Sigmoid colon (tissue), 7 donors: ENCODE measurements around the gene KRT78. TPM values are rescaled to one million over a fixed set of nuclear protein-coding genes. Genes with fewer than 3 reads are reported as not detected.
"Not testable (repeated sequence)": the region's sequence is repeated elsewhere in the genome, so short reads cannot be mapped to it uniquely, and the experiment has no call there.

Experiments
- DNase-seq: peaks from one replicate; pipeline ENCODE4 v3.0.0-alpha.2; 2019
- H3K27ac ChIP-seq, 4 donors: fragments of 200-600 bp; sonication (generic); one replicate each; pipeline ENCODE4 v1.5.1; 2016 to 2019; ENCODE audit warnings: mild to moderate bottlenecking in 1 of 4
- H3K27me3 ChIP-seq, 3 donors: fragments of 200-600 bp; sonication (generic); one replicate each; pipeline ENCODE4 v1.5.1; 2019; ENCODE audit warnings: mild to moderate bottlenecking in 1 of 3
- H3K36me3 ChIP-seq, 4 donors: fragments of 200-600 bp; sonication (generic); one replicate each; pipeline ENCODE4 v1.5.1; 2016 to 2019
- H3K4me1 ChIP-seq, 4 donors: fragments of 200-600 bp; sonication (generic); one replicate each; pipeline ENCODE4 v1.5.1; 2017 to 2019
- H3K4me3 ChIP-seq, 4 donors: fragments of 200-600 bp; sonication (generic); one replicate each; pipeline ENCODE4 v1.5.1; 2017 to 2019; ENCODE audit warnings: mild to moderate bottlenecking in 2 of 4, moderate library complexity in 1 of 4
- H3K9me3 ChIP-seq, 4 donors: fragments of 200-600 bp in 3 of 4; sonication (generic) in 3 of 4; one replicate each; pipeline versions ENCODE4 v1.5.1 to v1.6.1; 2013 to 2019
- EP300 ChIP-seq, 4 donors: sonication (generic); formaldehyde crosslinking; IDR thresholded peaks; one replicate each; pipeline ENCODE4 v1.6.1; 2017; ENCODE audit warnings: antibody characterized with exemption in 4 of 4
- POLR2A ChIP-seq, 2 donors: fragments of 450-650 bp; IDR thresholded peaks; one replicate each; pipeline ENCODE4 v1.6.1; 2016; ENCODE audit warnings: antibody characterized with exemption in 2 of 2, mild to moderate bottlenecking in 2 of 2, moderate library complexity in 2 of 2
- POLR2AphosphoS5 ChIP-seq, 4 donors: sonication (generic); formaldehyde crosslinking; IDR thresholded peaks; one replicate each; pipeline ENCODE4 v1.6.1; 2017; ENCODE audit warnings: antibody characterized with exemption in 4 of 4
- whole genome bisulfite sequencing, 2 donors: extraction: QIAGEN DNeasy Blood & Tissue Kit; methylation state at CpG; one replicate each; pipeline ENCODE4 v1.1.7; 2013; 5-methylcytosine and 5-hydroxymethylcytosine counted together
- intact Hi-C: fragments of 100-400 bp; cut with DNase I; formaldehyde crosslinking; loops from one replicate; pipeline ENCODE4 v1.15.1; 2023
- polyA plus RNA-seq, 3 donors: library from polyadenylated mRNA; stranded (reverse); fragments of 200-250 nt; gene quantifications; one replicate each; pipeline ENCODE4 v1.2.3, GENCODE V29; 2013
- total RNA-seq, 4 donors: library from RNA; depleted of rRNA; stranded (reverse); fragments of >200 nt; gene quantifications; one replicate each; pipeline ENCODE4 v1.1.0, GENCODE V29; 2016
- TF ChIP-seq, protein P1 (sequence below), 4 experiments: fragments of 450-650 bp in 3 of 4; fragments of 200-600 bp in 1 of 4; IDR thresholded peaks; one replicate each; pipeline ENCODE4 v1.5.1; 2016 to 2019; ENCODE audit warnings: antibody characterized with exemption in 4 of 4, mild to moderate bottlenecking in 3 of 4, moderate library complexity in 2 of 4
- donor health status: healthy with polysubstance abuse.
- donor health status: Bipolar disorder and iron deficiency.
- donor health status: healthy.

KRT78 gene
- total and polyA plus RNA-seq, 7 donors, result 0.20 to 5.4 TPM; not detected in 5

DNA sequence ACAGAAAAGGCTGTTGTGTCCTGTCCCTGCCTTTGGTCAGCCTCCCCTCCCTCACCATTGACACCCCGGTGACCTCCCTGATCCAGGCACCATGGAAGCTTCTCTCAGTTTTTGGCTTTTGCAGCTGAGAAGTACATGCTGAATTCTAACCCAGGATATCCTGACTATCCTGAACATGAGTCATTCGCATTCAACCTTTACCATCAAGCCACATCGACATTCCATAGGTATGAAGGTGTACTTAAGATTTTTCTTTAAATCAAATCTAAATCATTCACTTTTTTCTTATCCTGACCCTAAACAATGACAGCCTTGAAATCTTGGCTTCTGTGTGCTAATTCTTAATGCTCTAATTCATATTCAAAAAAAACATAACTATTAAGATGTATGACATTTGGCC, 8.7 kb upstream of the KRT78 start:
- intact Hi-C loops, result no loop called here
- 94 to 96% methylated on average over 3 of the region's 3 CpGs for WGBS, 2 donors
- no peak for DNase-seq
- H3K27ac ChIP-seq, result no peak overlapping the region
- TF ChIP-seq POLR2AphosphoS5 (IDR thresholded peaks at IDR 0.05), result no peak
- no peak for TF ChIP-seq POLR2A (IDR thresholded peaks at IDR 0.05)
- no peaks in the 10 kb centered on the region for H3K36me3 ChIP-seq
- no peaks in the 10 kb centered on the region for H3K9me3 ChIP-seq
- H3K4me1 ChIP-seq, result peaks cover 0 to 7% (median 0%) of the 10 kb centered on the region in 4 donors
- no peaks in the 10 kb centered on the region for H3K27me3 ChIP-seq
- no peak overlapping the region for H3K4me3 ChIP-seq

DNA sequence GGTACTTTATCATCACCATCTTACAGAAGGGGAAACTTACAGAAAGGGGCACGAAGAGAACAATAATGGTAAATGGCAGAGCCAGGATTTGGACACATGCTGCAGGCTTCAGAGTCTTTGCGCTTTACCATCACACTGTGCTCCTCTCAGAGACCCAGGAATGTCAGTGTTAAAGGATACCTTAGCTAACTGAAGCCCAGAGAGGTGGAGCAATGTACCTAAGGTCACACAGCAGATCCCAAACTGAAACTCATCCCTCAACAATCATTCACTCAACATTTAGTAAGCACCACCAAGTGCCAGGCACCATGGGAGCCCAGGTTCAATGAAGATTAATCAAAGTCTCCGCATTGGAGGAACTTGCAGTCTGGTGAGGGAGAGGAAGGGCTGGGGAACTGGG, 8.0 kb upstream of the KRT78 start:
- intact Hi-C loops, result no loop called here
- TF ChIP-seq POLR2A (IDR thresholded peaks at IDR 0.05) (no peak), EP300 (IDR thresholded peaks at IDR 0.05) (no peak), POLR2AphosphoS5 (IDR thresholded peaks at IDR 0.05) (no peak)
- TF ChIP-seq, protein P1, sequence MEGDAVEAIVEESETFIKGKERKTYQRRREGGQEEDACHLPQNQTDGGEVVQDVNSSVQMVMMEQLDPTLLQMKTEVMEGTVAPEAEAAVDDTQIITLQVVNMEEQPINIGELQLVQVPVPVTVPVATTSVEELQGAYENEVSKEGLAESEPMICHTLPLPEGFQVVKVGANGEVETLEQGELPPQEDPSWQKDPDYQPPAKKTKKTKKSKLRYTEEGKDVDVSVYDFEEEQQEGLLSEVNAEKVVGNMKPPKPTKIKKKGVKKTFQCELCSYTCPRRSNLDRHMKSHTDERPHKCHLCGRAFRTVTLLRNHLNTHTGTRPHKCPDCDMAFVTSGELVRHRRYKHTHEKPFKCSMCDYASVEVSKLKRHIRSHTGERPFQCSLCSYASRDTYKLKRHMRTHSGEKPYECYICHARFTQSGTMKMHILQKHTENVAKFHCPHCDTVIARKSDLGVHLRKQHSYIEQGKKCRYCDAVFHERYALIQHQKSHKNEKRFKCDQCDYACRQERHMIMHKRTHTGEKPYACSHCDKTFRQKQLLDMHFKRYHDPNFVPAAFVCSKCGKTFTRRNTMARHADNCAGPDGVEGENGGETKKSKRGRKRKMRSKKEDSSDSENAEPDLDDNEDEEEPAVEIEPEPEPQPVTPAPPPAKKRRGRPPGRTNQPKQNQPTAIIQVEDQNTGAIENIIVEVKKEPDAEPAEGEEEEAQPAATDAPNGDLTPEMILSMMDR (IDR thresholded peaks at IDR 0.05), result no peak

DNA sequence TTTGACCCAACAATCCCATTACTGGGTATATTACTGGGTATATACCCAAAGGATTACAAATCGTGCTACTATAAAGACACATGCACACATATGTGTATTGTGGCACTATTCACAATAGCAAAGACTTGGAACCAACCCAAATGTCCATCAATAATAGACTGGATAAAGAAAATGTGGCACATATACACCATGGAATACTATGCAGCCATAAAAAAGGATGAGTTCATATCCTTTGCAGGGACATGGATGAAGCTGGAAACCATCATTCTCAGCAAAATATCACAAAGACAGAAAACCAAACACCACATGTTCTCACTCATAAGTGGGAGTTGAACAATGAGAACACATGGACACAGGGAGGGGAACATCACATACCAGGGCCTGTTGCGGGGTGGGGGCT, 7.3 kb upstream of the KRT78 start:
- H3K27ac ChIP-seq, DNase-seq, H3K36me3 ChIP-seq, H3K9me3 ChIP-seq, H3K4me3 ChIP-seq, H3K27me3 ChIP-seq, H3K4me1 ChIP-seq, intact Hi-C loops: not testable (repeated sequence)
- 92 to 95% methylated on average over 2 of the region's 2 CpGs for WGBS, 2 donors

More for the DNA sequence above, 8.0 kb upstream of the KRT78 start:
- no peaks in the 10 kb centered on the region for H3K27me3 ChIP-seq
- H3K4me1 ChIP-seq, result peaks cover 0 to 7% (median 0%) of the 10 kb centered on the region in 4 donors
- 81 to 84% methylated on average over 3 of the region's 3 CpGs for WGBS, 2 donors
- no peak for DNase-seq
- no peaks in the 10 kb centered on the region for H3K9me3 ChIP-seq
- no peak overlapping the region for H3K4me3 ChIP-seq
- no peaks in the 10 kb centered on the region for H3K36me3 ChIP-seq
- no peak overlapping the region for H3K27ac ChIP-seq

DNA sequence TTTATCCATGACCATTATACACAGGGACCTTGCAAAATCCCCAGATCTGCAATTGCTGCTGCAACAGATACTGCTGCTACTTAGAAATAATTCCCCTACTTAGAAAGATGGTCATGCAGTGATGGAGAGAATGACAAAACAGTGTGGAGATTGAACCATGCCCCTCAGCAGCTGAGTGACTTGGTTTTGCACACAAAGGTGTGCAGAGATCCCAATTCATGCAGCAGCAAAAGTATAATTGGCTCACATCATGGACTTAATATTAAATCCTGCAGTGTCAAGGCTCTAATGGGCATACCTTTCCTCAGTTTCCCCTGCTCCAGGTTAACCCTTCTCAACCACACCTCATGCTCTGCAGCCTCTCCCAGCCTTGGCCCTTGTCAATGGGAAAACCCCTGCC, 3.0 kb upstream of the KRT78 start:
- Histone ChIP-seq H3K9me3 (no peaks in the 10 kb centered on the region), H3K27me3 (no peaks in the 10 kb centered on the region), H3K4me3 (no peak overlapping the region), H3K36me3 (no peaks in the 10 kb centered on the region), H3K4me1 (no peaks in the 10 kb centered on the region), H3K27ac (no peak overlapping the region)
- intact Hi-C loops, result no loop called here
- TF ChIP-seq, protein P1 (IDR thresholded peaks at IDR 0.05), result no peak
- TF ChIP-seq EP300 (IDR thresholded peaks at IDR 0.05) (no peak), POLR2A (IDR thresholded peaks at IDR 0.05) (no peak), POLR2AphosphoS5 (IDR thresholded peaks at IDR 0.05) (no peak)
- no peak for DNase-seq

DNA sequence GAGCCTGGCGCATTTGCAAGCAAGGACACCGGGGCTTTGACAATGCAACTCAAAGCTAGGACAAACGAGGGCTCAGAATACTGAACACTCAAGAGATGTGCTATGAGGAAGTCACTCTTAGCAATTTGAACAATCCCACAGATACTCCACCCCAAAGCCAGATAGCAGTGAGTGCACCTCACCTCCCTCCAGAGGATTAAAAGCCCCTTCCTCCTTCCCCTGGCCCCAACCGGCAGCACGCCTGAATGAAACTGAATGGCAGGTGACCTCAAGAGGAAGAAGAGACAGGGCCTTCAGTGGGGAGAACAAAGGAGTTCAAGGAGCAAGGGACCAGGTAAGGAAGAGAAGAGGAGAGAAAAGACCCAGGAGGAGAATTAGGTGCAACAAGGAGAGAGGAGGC, 1.9 kb upstream of the KRT78 start:
- no peaks in the 10 kb centered on the region for H3K27me3 ChIP-seq
- H3K9me3 ChIP-seq, result no peaks in the 10 kb centered on the region
- no peak for DNase-seq
- intact Hi-C loops, result no loop called here
- no peaks in the 10 kb centered on the region for H3K4me1 ChIP-seq
- 74 to 88% methylated on average over 5 of the region's 5 CpGs for WGBS, 2 donors
- H3K4me3 ChIP-seq, result no peak overlapping the region
- no peak for TF ChIP-seq POLR2A (IDR thresholded peaks at IDR 0.05)
- TF ChIP-seq POLR2AphosphoS5 (IDR thresholded peaks at IDR 0.05), result no peak
- no peak for TF ChIP-seq EP300 (IDR thresholded peaks at IDR 0.05)
- no peak overlapping the region for H3K27ac ChIP-seq
- no peaks in the 10 kb centered on the region for H3K36me3 ChIP-seq

DNA sequence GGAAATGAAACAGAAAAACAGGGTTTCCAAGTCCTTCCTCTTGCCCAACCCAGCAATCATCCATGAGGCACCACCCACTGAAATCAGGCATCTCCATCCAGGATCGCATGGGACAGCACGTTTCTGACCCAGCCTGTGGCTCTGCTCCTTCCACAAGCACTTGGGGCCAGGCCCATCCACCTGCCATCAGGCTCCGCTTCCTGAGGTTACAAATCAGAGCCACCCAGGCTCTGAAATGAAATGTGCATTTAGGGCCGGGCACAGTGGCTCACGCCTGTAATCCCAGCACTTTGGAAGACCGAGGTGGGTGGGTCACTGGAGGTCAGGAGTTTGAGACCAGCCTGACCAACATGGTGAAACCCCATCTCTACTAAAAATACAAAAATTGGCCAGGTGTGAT, 717 bp upstream of the KRT78 start:
- TF ChIP-seq, protein P1 (IDR thresholded peaks at IDR 0.05), result no peak
- TF ChIP-seq EP300 (IDR thresholded peaks at IDR 0.05), result no peak
- no peak for TF ChIP-seq POLR2AphosphoS5 (IDR thresholded peaks at IDR 0.05)
- no peak for TF ChIP-seq POLR2A (IDR thresholded peaks at IDR 0.05)
- Histone ChIP-seq H3K36me3 (no peaks in the 10 kb centered on the region), H3K9me3 (no peaks in the 10 kb centered on the region), H3K4me3 (no peak overlapping the region), H3K27me3 (no peaks in the 10 kb centered on the region), H3K27ac (no peak overlapping the region), H3K4me1 (no peaks in the 10 kb centered on the region)
- no peak for DNase-seq
- 81 to 87% methylated on average over 6 of the region's 6 CpGs for WGBS, 2 donors
- intact Hi-C loops, result no loop called here
